Subcutaneous abdominal adipose tissue (tissue), 5 donors: ENCODE measurements around the gene SETDB2.

Source experiments
- H3K27ac ChIP-seq: one replicate; pipeline ENCODE4 v1.7.0; 2013; ENCODE audit warnings: low read depth, mild to moderate bottlenecking, inconsistent platforms, low read length, moderate library complexity
- H3K27me3 ChIP-seq, 5 donors: one replicate each; pipeline ENCODE4 v1.7.0; 2013; ENCODE audit warnings: low read length in 5 of 5, inconsistent platforms in 1 of 5; ENCODE audit not compliant: control insufficient read depth in 5 of 5, insufficient read depth in 4 of 5
- H3K36me3 ChIP-seq, 5 donors: one replicate each; pipeline ENCODE4 v1.7.0; 2013; ENCODE audit warnings: low read length in 5 of 5; ENCODE audit not compliant: control insufficient read depth in 5 of 5, insufficient read depth in 5 of 5
- H3K4me1 ChIP-seq, 5 donors: one replicate each; pipeline ENCODE4 v1.7.0; 2013; ENCODE audit warnings: low read length in 5 of 5, mild to moderate bottlenecking in 3 of 5, moderate library complexity in 1 of 5; ENCODE audit not compliant: control insufficient read depth in 5 of 5, insufficient read depth in 5 of 5
- H3K4me3 ChIP-seq, 5 donors: one replicate each; pipeline ENCODE4 v1.7.0; 2013; ENCODE audit warnings: low read length in 5 of 5, low read depth in 1 of 5
- H3K9ac ChIP-seq, 5 donors: one replicate each; pipeline ENCODE4 v1.7.0; 2013; ENCODE audit warnings: low read length in 5 of 5, mild to moderate bottlenecking in 4 of 5, moderate library complexity in 3 of 5
- H3K9me3 ChIP-seq, 5 donors: one replicate each; pipeline ENCODE4 v1.7.0; 2013; ENCODE audit warnings: low read length in 5 of 5; ENCODE audit not compliant: control insufficient read depth in 5 of 5
- donor health status: healthy.
- donor health status: healthy.
- donor health status: healthy.
- donor health status: healthy.
- donor health status: healthy.

Gene SETDB2

GRCh38 chr13:49407936-49408335 lies 36.1 kb upstream of the SETDB2 start:
- Histone ChIP-seq H3K36me3 (no peaks in the 10 kb centered on the region), H3K9me3 (peaks cover 3 to 13% (median 9%) of the 10 kb centered on the region in 5 donors), H3K4me3 (no peak overlapping the region), H3K27ac (no peak overlapping the region), H3K4me1 (no peaks in the 10 kb centered on the region), H3K9ac (no peak overlapping the region), H3K27me3 (no peaks in the 10 kb centered on the region)

GRCh38 chr13:49409008-49409407 lies 35.1 kb upstream of the SETDB2 start:
- Histone ChIP-seq H3K9me3 (peaks cover 3 to 11% (median 6%) of the 10 kb centered on the region in 5 donors), H3K36me3 (no peaks in the 10 kb centered on the region), H3K4me1 (no peaks in the 10 kb centered on the region), H3K9ac (no peak overlapping the region), H3K4me3 (no peak overlapping the region), H3K27me3 (no peaks in the 10 kb centered on the region), H3K27ac (no peak overlapping the region)

DNA sequence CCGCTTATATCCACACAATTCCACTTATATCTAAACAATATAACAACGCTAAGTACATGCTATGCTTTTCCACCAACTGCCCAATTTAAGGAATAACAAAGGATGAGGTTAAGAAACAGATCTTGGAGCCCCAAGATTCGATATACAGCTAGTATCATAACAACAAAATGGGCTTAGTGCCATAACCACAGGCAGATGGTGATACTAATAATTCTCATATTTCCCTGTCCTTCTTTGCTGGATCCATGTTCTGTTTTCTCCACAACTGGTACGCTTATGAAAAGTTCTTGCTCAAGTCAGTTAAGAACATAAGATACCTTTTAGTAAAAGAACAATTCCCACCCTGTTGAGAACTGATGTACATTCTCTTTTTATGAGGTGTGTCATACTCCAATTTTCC lies 34.1 kb upstream of the SETDB2 start:
- no peaks in the 10 kb centered on the region for H3K27me3 ChIP-seq
- no peak overlapping the region for H3K9ac ChIP-seq
- no peak overlapping the region for H3K4me3 ChIP-seq
- H3K9me3 ChIP-seq, result peaks cover 0 to 4% (median 1%) of the 10 kb centered on the region in 5 donors
- no peaks in the 10 kb centered on the region for H3K36me3 ChIP-seq
- no peaks in the 10 kb centered on the region for H3K4me1 ChIP-seq
- H3K27ac ChIP-seq, result no peak overlapping the region

DNA sequence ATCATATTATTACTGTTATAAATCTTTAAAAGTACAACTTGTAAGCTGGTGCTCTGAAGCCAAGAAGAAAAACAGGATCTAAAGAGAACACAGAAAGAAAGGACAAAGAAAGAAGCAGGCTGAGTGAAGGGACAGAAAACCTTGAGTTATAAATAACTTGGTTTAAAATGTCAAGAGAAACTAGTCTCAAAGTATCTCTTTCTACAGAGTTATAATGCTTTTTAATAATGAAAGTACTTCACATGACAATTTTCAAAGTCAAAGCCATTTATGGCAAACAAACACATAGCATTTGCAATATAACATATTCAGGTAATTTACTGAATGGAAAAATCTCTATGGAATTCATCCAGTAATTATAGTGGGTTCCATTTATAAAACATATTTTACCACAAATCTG lies 33.6 kb upstream of the SETDB2 start:
- Histone ChIP-seq H3K9ac (no peak overlapping the region), H3K27me3 (no peaks in the 10 kb centered on the region), H3K4me1 (no peaks in the 10 kb centered on the region), H3K4me3 (no peak overlapping the region), H3K27ac (no peak overlapping the region), H3K9me3 (no peaks in the 10 kb centered on the region), H3K36me3 (no peaks in the 10 kb centered on the region)

DNA sequence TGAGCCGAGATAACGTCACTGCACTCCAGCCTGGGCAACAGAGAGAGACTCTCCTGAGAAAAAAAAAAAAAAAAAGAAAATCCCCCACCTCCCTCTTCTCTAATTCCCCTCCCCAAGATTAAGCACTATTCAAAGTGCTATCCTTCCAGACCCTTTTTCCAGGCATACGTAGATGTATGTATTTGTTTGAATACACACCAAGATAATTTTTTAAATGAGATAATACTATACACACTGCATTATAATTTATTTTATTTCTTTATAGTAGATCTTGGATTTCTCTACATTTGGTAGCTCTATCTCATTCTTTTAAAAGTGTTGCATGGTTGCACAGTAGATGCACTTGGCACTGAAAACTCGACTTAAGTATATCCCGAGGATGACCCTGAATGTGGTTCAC lies 32.7 kb upstream of the SETDB2 start:
- Histone ChIP-seq H3K4me1 (no peaks in the 10 kb centered on the region), H3K36me3 (no peaks in the 10 kb centered on the region), H3K27ac (no peak overlapping the region), H3K9ac (no peak overlapping the region), H3K4me3 (no peak overlapping the region), H3K27me3 (no peaks in the 10 kb centered on the region), H3K9me3 (no peaks in the 10 kb centered on the region)

DNA sequence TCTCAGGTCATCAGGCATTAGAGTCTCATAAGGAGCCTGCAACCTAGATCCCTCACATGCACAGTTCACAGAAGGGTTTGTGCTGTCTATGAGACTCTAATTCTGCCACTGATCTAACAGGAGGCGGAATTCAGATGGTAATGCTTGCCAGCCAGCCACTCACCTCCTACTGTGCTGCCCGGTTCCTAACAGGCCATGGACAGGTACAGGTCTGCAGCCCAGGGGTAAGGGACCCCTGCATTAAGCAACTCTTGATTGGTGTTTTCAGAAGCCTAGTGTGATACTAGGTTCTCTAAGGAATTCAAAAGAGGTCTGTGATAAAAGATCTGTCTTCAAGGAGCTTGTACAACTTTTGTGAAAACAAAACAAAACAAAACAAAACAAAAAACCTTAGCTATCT lies 31.3 kb upstream of the SETDB2 start:
- Histone ChIP-seq H3K27me3 (no peaks in the 10 kb centered on the region), H3K9ac (no peak overlapping the region), H3K36me3 (no peaks in the 10 kb centered on the region), H3K27ac (no peak overlapping the region), H3K4me3 (no peak overlapping the region), H3K4me1 (no peaks in the 10 kb centered on the region), H3K9me3 (no peaks in the 10 kb centered on the region)

- Histone ChIP-seq H3K4me3 (no peak overlapping the region), H3K9me3 (no peaks in the 10 kb centered on the region), H3K27me3 (no peaks in the 10 kb centered on the region), H3K4me1 (no peaks in the 10 kb centered on the region), H3K27ac (no peak overlapping the region), H3K9ac (no peak overlapping the region), H3K36me3 (no peaks in the 10 kb centered on the region)
These were observed 26.9 kb upstream of the SETDB2 start for GRCh38 chr13:49417161-49417560.

DNA sequence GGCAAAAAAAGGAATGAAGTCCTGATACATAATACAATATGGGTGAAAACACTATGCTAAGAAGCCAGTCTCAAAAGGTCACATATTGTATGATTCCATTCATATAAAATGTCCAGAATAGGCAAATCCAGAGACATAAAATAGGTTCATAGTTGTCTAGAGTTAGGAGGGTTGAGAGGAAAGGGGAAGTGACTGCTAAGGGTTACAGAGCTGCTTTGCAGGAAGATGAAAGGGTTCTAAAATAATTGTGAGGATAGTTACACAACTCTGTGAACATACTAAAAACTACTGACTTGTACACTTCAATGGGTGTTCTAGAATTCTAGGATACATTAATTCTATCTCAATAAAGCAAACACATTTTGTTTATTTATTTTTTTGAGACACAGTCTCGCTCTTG lies 25.9 kb upstream of the SETDB2 start:
- H3K9ac ChIP-seq, result no peak overlapping the region
- H3K4me1 ChIP-seq, result no peaks in the 10 kb centered on the region
- no peaks in the 10 kb centered on the region for H3K27me3 ChIP-seq
- H3K9me3 ChIP-seq, result no peaks in the 10 kb centered on the region
- no peaks in the 10 kb centered on the region for H3K36me3 ChIP-seq
- H3K27ac ChIP-seq, result no peak overlapping the region
- H3K4me3 ChIP-seq, result no peak overlapping the region

DNA sequence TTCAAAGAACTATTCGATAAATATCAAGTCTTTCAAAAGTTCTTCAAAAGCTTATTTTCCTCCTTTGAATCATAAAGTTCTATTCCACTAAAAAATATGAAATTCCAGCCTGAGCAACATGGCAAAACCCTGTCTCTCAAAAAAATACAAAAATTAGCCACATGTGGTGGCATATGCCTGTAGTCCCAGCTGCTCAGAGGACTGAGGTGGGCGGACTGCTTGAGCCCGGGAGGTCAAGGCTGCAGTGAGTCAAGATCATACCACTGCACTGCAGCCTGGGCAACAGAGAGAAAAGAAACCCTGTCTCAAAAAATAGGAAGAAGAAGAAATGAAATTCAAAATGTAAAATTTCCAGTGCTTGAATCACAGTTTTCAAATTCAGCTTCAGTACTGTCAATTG lies 24.8 kb upstream of the SETDB2 start:
- Histone ChIP-seq H3K27me3 (no peaks in the 10 kb centered on the region), H3K27ac (no peak overlapping the region), H3K4me3 (no peak overlapping the region), H3K36me3 (no peaks in the 10 kb centered on the region), H3K4me1 (no peaks in the 10 kb centered on the region), H3K9ac (no peak overlapping the region), H3K9me3 (no peaks in the 10 kb centered on the region)

- H3K27me3 ChIP-seq, result no peaks in the 10 kb centered on the region
- H3K4me3 ChIP-seq, result no peak overlapping the region
- no peak overlapping the region for H3K27ac ChIP-seq
- no peaks in the 10 kb centered on the region for H3K9me3 ChIP-seq
- H3K4me1 ChIP-seq, result no peaks in the 10 kb centered on the region
- no peaks in the 10 kb centered on the region for H3K36me3 ChIP-seq
- no peak overlapping the region for H3K9ac ChIP-seq
These were observed 22.7 kb upstream of the SETDB2 start for GRCh38 chr13:49421391-49421790.

GRCh38 chr13:49424011-49424560 lies 20.0 kb upstream of the SETDB2 start:
- H3K4me1 ChIP-seq, result no peaks in the 10 kb centered on the region
- H3K9me3 ChIP-seq, result no peaks in the 10 kb centered on the region
- H3K36me3 ChIP-seq, result peaks cover 0 to 6% (median 0%) of the 10 kb centered on the region in 5 donors
- no peak overlapping the region for H3K4me3 ChIP-seq
- H3K27me3 ChIP-seq, result no peaks in the 10 kb centered on the region
- no peak overlapping the region for H3K27ac ChIP-seq
- no peak overlapping the region for H3K9ac ChIP-seq
